KG1 (cell line): ENCODE results near the gene TRIM43.
"Not testable (repeated sequence)": the region's sequence is repeated elsewhere in the genome, so short reads cannot be mapped to it uniquely, and the experiment has no call there.

Experiments used
- DNase-seq: peaks from one replicate; lab custom pipeline; 2025; lab: John Stamatoyannopoulos, UW

The TRIM43 gene

DNA sequence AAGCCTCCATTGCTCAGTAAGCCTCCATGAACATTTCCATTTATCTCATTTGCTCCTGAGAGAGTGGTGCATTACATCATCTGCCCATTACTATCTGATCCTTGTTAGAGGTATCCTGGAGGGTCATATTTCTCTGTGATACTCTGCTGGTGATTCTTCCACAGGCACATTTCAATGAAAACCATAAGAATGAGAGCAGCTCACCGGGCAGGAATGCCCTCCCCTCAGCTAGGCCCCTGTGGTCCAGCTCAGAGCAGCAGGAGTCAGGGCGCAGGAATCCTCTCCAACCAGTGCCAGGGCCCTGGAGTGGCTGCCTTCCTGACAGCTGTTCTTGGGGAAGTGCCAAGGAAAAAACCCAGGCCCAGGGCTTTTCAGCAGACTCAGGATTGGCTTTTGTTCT is 50.0 kb downstream of the TRIM43 start:
- not testable (repeated sequence) for DNase-seq

DNA sequence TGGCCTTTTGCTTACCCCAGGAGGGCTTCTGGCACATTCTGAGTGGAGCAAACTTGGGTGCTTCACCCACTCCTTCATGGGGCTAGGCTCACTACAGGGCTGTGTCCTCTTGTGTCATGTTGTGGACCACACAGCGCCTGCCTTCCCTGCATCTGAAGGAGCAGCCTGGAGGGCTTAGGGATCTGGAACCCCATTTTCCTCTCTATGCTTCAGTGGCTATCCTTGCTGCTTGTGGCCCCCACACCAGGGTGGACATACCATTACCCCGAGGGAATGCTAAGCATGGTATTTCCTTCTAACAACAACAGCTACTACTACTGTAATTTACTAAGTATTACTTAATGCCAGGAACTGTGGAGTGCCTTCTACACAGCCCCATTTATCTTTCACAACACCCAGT is 50.6 kb downstream of the TRIM43 start:
- not testable (repeated sequence) for DNase-seq

DNA sequence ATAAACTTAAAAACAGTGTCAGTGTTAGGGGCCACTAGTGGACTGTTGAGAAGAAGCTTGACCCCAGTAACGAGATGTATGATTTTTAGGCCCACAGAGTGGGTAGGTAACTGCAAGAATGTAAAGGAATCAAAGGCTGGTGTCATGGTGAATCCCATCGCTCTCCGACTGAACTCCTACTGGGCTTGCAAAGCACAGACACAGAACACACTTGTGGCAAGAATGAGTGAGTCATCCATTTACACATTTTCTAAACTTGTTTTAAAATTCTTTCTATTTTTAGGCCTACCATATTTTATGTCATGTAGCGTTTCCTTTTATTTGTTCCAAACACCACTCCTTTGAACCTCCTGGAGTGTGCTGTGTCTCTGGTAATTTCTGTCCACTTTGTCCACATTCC is 51.1 kb downstream of the TRIM43 start:
- not testable (repeated sequence) for DNase-seq

DNA sequence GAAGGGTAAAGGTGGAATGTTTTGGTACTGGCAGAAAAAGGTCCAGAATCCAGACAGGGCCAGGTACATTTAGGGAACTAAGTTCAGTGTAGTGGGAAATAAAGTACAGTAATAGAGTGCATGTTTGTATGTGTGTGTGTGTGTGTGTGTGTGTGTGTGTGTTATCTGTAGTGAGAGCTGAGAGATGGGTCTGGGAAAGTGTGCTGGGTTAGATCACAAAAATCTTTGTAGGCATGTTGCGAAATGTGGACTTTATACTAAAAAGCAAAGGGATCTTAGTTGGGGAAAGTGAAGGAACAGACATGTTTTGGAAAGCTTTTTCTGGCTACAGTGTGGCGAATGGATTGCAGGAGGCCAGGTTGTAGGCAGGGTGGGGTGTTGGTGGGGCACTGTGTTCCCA is 53.5 kb downstream of the TRIM43 start:
- DNase-seq = not testable (repeated sequence)

DNA sequence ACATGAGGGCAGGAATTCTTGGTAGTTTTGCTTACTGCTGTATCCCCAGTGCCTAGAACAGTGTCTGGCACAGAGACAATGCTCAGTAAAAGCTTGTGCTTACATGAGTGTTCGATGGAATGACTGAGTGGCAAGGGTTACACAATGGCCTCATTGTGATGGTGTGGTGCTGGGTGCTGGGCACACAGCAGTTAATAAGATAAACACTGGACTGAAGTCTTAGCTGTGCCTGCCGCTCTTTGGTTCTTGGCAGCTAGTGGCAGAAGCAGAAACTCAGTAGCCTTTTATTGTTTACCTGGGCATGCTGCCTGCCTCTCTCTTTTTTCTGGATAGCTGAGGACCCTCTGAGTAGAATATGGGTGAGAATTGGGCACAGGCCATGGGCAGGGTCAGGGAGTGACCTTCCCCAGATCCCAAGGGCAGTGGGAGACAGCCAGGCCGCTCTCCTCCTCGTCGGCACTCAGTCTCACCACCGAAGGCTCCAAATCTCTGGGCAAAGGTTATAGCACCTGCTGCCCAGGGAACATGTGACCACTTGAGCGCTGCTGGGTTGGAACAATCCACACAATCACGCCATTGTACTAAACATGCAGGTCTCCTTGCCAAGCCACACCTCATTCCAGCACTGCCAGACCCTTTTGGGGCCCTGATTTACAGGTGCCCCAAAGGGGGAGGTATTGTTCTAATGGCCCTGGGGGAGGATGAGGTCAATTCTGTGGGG is 54.6 kb downstream of the TRIM43 start:
- DNase-seq = not testable (repeated sequence)

DNA sequence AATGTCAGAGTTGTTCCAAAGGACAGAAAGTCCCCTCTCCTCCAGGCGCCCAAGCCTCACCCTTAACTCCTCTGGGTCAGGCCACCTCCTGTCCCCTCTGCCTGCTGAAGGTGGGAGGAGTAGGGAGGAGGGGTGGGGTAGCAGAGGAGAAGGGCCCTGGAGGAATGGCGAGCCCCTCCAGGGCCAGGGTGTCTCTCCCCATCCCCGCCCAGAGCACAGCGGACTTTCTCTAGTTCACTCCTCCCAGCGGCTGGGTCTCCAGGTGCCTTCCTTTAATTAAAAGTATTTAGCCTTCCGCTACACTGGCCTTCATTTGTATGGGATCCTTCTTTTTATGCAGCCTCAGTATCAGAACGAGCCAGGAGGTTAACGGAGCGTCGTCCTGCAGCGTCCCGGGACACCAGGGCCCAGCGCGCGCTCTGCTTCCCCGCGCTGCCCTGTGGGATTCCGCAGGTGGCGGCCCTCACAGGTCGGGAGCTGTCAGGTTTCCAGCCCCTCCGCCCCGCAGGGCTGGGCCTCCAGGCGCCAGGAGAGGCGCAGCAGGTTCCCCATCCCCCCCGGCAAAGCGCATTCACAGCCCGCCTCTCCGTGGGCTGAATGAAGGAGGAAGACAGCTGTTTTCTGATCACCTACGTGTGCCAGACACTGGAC is 57.2 kb downstream of the TRIM43 start:
- not testable (repeated sequence) for DNase-seq
